Body of pancreas (tissue), 4 donors: Measurements from ENCODE around the gene USP48.

Source experiments
- CTCF ChIP-seq, 7 experiments: fragments of 450-650 bp in 4 of 7; fragments of 200-600 bp in 3 of 7; sonication (generic) in 3 of 7; IDR thresholded peaks; one replicate each; pipeline ENCODE4 v1.5.1; 2016 to 2019; ENCODE audit warnings: antibody characterized with exemption in 7 of 7
- POLR2A ChIP-seq, 3 donors: fragments of 450-650 bp; IDR thresholded peaks; one replicate each; pipeline ENCODE4 v1.6.1; 2016; ENCODE audit warnings: antibody characterized with exemption in 3 of 3, mild to moderate bottlenecking in 2 of 3

- no peak for TF ChIP-seq CTCF (IDR thresholded peaks at IDR 0.05)
- no peak for TF ChIP-seq POLR2A (IDR thresholded peaks at IDR 0.05)
Observed at GRCh38 chr1:21801100-21801499, 18.2 kb upstream of the USP48 start.
